BLaER1 (cell line): ENCODE results near the gene POGLUT3.

ENCODE experiments used
- H3K27ac ChIP-seq: shearing (Covaris generic); formaldehyde crosslinking; 2 replicates; pipeline ENCODE4 v1.8.1; 2022
- H3K27me3 ChIP-seq: shearing (Covaris generic); formaldehyde crosslinking; 2 replicates; pipeline ENCODE4 v1.8.1; 2022
- H3K36me3 ChIP-seq: shearing (Covaris generic); formaldehyde crosslinking; 2 replicates; pipeline ENCODE4 v1.8.1; 2022
- H3K4me1 ChIP-seq: shearing (Covaris generic); formaldehyde crosslinking; 2 replicates; pipeline ENCODE4 v1.8.1; 2022
- H3K4me2 ChIP-seq: shearing (Covaris generic); formaldehyde crosslinking; 2 replicates; pipeline ENCODE4 v1.8.1; 2022
- H3K4me3 ChIP-seq: shearing (Covaris generic); formaldehyde crosslinking; 2 replicates; pipeline ENCODE4 v1.8.1; 2022
- H3K9ac ChIP-seq: shearing (Covaris generic); formaldehyde crosslinking; 2 replicates; pipeline ENCODE4 v1.8.1; 2022
- H3K9me3 ChIP-seq: shearing (Covaris generic); formaldehyde crosslinking; 2 replicates; pipeline ENCODE4 v1.8.1; 2022
- H4K20me1 ChIP-seq: shearing (Covaris generic); formaldehyde crosslinking; 2 replicates; pipeline ENCODE4 v1.8.1; 2022
- Cebpa-rat ChIP-seq: shearing (Covaris generic); IDR thresholded peaks from 2 replicates; pipeline ENCODE4 v1.8.1; 2022

POGLUT3 gene

DNA sequence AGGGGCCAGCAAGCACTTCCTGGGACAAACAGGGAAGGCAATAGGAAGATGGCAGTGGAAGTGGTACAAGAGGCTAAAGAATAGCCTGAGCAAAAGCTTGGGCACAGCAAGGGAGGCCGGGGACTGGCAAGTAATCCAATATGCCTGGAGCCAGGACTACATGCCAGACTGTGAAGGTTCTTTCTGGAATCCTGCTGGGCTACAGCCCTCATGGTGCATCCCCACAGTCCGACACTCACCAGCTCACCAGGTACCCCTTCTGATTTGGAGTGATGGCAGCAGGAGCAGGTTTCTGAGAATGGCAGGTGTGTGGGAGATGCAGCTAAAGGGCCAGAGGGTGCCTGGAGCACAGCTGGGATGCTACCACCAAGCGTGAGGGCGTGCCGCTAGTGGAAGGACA lies 32.2 kb upstream of the POGLUT3 start:
- Histone ChIP-seq H3K36me3 (no peaks in the 10 kb centered on the region), H3K4me2 (no peak overlapping the region), H3K4me1 (no peaks in the 10 kb centered on the region), H3K9ac (no peak overlapping the region), H3K27me3 (no peaks in the 10 kb centered on the region), H3K4me3 (no peak overlapping the region), H4K20me1 (no peaks in the 10 kb centered on the region), H3K9me3 (no peaks in the 10 kb centered on the region), H3K27ac (no peak overlapping the region)
- no peak for TF ChIP-seq Cebpa-rat

DNA sequence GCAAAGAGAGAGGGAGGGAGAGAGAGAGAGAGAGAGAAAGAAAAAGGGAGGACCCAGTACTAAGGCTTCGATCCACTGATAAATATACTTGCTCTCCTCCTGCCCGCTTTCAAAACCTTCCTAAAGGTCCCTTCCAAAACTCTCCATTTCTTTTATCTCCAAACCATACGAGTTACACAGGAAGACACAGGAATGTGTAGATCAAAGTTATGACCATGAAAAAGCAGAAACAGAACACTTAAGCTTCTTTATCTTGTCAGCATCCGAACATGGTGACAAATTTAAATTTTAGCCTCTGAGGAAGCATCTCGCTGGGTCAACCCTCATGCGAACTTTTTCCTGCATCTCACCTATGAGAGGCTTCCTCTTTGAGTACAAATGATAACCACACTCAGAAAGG lies 29.2 kb upstream of the POGLUT3 start:
- Histone ChIP-seq H3K4me2 (no peak overlapping the region), H3K9ac (no peak overlapping the region), H3K27ac (no peak overlapping the region), H3K27me3 (no peaks in the 10 kb centered on the region), H3K36me3 (no peaks in the 10 kb centered on the region), H4K20me1 (no peaks in the 10 kb centered on the region), H3K4me3 (no peak overlapping the region), H3K4me1 (no peaks in the 10 kb centered on the region), H3K9me3 (peaks cover 6% of the 10 kb centered on the region; the same call in 1 of the 2 replicates)
- no peak for TF ChIP-seq Cebpa-rat

DNA sequence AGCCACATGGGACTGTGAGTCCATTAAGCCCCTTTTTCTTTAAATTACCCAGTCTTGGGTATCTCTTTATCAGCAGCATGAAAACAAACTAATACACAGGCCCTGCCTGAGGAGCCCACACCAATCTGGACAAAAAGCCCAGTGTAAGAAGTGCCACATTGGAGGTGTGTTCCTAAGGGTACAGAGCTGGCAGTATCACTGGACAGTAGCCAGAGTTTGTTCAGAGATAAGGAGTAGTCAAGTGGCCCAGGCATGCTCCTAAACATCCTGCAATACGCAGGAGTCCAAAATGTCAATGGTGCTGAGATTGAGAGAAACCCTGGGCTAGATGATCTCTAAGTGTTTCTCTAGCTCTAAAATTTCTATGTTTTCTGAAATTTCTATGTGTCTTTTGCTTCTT lies 27.0 kb upstream of the POGLUT3 start:
- no peak overlapping the region for H3K4me2 ChIP-seq
- peaks cover 6% of the 10 kb centered on the region; the same call in 1 of the 2 replicates for H3K9me3 ChIP-seq
- no peak for TF ChIP-seq Cebpa-rat
- H3K9ac ChIP-seq = no peak overlapping the region
- no peak overlapping the region for H3K27ac ChIP-seq
- no peaks in the 10 kb centered on the region for H3K36me3 ChIP-seq
- H4K20me1 ChIP-seq = no peaks in the 10 kb centered on the region
- H3K27me3 ChIP-seq = no peaks in the 10 kb centered on the region
- H3K4me3 ChIP-seq = no peak overlapping the region
- H3K4me1 ChIP-seq = no peaks in the 10 kb centered on the region

DNA sequence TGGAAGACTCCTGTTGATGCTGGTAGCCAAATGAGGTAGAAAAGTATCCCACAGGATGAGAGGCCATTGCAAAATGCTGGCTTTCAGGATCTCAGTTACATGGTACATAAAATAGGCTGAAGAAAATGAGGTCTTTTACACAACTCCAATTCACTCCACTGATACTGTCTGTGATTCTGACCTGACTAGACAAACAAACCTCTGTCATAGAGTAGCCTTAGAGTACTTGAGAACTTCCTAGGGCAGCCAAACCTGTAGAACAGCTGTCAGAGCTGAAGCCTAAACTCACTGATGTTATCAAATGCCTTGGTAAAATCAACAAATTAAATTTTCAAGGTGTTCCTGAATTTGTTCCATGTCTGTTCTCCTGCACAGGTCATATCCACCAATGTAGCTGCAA lies 26.2 kb upstream of the POGLUT3 start:
- Histone ChIP-seq H3K9me3 (peaks cover 6% of the 10 kb centered on the region; the same call in 1 of the 2 replicates), H3K36me3 (no peaks in the 10 kb centered on the region), H3K4me2 (no peak overlapping the region), H4K20me1 (no peaks in the 10 kb centered on the region), H3K4me1 (no peaks in the 10 kb centered on the region), H3K27ac (no peak overlapping the region), H3K9ac (no peak overlapping the region), H3K27me3 (no peaks in the 10 kb centered on the region), H3K4me3 (no peak overlapping the region)
- no peak for TF ChIP-seq Cebpa-rat

DNA sequence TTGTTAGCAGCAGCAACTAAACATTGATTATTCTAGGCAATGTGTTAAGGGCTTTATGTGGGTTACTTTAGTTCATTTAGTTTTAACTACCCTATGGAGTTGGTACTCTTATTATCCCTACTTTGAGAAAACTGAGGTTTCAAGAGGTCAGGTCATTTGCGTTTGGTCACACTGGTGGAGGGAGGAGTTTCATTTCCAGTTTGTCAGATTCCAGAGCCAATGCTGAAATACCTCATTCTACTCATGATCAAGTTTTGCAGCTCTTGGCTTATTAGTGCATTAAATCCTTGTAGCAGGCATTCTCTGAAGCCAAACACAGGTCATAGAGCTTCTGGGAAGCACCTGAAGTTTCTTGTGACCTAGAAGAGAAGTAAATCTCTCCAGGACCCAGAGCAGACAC lies 24.1 kb upstream of the POGLUT3 start:
- Histone ChIP-seq H3K4me1 (no peaks in the 10 kb centered on the region), H3K27ac (no peak overlapping the region), H3K9me3 (peaks cover 6% of the 10 kb centered on the region; the same call in 1 of the 2 replicates), H3K9ac (no peak overlapping the region), H4K20me1 (no peaks in the 10 kb centered on the region), H3K36me3 (no peaks in the 10 kb centered on the region), H3K4me3 (no peak overlapping the region), H3K4me2 (no peak overlapping the region), H3K27me3 (no peaks in the 10 kb centered on the region)
- TF ChIP-seq Cebpa-rat = no peak

DNA sequence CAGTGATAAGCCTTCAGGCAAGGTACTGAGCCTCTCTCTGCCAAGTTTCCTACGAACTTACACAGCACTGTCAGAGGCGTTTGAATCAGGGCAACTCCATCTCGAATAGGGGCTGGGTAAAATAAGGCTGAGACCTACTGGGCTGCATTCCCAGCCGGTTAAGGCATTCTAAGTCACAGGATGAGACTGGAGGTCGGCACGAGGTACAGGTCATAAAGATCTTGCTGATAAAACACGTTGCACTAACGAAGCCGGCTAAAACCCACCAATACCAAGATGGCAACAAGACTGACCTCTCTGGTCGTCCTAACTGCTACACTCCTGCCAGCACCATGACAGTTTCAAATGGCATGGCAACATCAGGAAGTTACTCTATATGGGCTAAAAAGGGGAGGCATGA lies 20.4 kb upstream of the POGLUT3 start:
- no peak overlapping the region for H3K4me2 ChIP-seq
- no peak for TF ChIP-seq Cebpa-rat
- H4K20me1 ChIP-seq = no peaks in the 10 kb centered on the region
- H3K36me3 ChIP-seq = no peaks in the 10 kb centered on the region
- no peak overlapping the region for H3K9ac ChIP-seq
- H3K9me3 ChIP-seq = no peaks in the 10 kb centered on the region
- no peaks in the 10 kb centered on the region for H3K27me3 ChIP-seq
- no peak overlapping the region for H3K27ac ChIP-seq
- H3K4me1 ChIP-seq = no peaks in the 10 kb centered on the region
- H3K4me3 ChIP-seq = no peak overlapping the region

DNA sequence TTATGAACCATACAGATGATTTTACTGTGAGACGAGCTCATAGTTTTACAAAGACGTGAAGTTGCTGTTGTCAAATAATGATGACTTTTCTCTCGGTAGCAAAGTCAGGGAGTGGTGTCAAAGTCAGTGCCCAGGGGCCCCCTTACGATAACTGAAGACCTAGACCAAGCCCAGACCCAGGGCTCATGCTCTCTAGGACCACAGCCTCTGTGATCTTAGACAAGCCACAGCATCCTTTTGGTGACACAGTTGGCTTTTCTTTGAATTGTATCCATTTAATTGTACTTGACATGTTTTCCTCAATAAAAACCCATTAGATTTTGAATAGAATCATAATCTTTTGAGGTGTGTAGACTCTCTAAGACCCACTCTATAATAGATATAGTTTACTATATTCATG lies 17.9 kb upstream of the POGLUT3 start:
- Histone ChIP-seq H3K9me3 (no peaks in the 10 kb centered on the region), H3K4me3 (no peak overlapping the region), H3K4me2 (no peak overlapping the region), H3K27ac (no peak overlapping the region), H3K4me1 (no peaks in the 10 kb centered on the region), H4K20me1 (no peaks in the 10 kb centered on the region), H3K36me3 (no peaks in the 10 kb centered on the region), H3K27me3 (no peaks in the 10 kb centered on the region), H3K9ac (no peak overlapping the region)
- no peak for TF ChIP-seq Cebpa-rat

DNA sequence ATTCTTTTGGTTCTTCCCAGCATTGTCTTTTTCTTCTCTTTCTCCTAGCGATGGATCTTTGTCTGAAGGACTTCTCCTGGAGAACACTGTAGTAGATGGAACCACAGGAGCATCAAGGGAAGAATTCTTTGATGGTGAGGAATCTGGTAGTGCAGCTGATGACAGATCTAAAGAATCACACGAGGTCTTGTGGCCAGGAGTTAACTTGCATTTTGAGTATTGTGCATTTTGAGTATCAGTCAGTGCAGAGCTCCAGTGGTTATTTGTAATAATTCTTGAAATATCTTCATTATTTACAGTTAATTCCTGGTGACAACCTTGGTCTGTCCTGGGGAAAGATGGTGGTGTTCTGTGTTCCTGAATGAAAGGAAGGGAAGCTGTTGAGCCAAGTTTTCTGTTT lies 14.5 kb upstream of the POGLUT3 start:
- Histone ChIP-seq H4K20me1 (no peaks in the 10 kb centered on the region), H3K27ac (no peak overlapping the region), H3K27me3 (no peaks in the 10 kb centered on the region), H3K9me3 (peaks cover 13% of the 10 kb centered on the region), H3K4me1 (no peaks in the 10 kb centered on the region), H3K9ac (no peak overlapping the region), H3K4me3 (no peak overlapping the region), H3K4me2 (no peak overlapping the region), H3K36me3 (no peaks in the 10 kb centered on the region)
- no peak for TF ChIP-seq Cebpa-rat

DNA sequence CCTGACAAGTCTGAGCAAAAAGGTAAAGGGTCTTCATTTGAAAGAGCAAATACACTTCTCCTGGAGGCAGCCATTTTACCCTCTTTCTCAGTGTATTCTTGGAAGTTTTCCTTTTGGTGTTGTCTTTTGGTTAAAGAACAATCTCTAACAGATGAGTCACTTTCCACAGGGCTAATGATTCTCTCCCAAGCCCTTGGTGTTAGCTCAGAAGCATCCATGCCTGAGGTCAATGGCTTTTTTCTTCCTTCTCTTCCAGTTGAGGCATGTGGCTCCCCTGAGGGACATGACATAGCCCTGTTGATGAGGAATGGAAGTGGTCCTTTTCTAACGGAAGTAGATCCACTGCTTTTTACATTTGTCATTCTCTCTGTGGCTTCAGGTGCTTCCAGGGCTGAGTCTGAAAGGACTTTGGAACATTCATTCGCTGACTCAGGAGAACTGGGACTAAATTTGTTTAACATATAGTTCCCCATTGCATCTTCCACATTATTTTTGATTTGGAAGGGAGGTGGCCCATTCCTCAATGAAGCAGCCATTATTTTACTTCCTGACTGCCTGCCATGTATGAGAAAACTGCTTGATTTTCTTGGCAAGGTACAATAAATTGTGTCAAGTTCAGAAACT lies 13.8 kb upstream of the POGLUT3 start:
- Histone ChIP-seq H3K36me3 (no peaks in the 10 kb centered on the region), H3K27ac (no peak overlapping the region), H3K4me1 (no peaks in the 10 kb centered on the region), H3K4me3 (no peak overlapping the region), H3K27me3 (no peaks in the 10 kb centered on the region), H3K9ac (no peak overlapping the region), H4K20me1 (no peaks in the 10 kb centered on the region), H3K9me3 (peaks cover 13% of the 10 kb centered on the region), H3K4me2 (no peak overlapping the region)
- TF ChIP-seq Cebpa-rat = no peak

DNA sequence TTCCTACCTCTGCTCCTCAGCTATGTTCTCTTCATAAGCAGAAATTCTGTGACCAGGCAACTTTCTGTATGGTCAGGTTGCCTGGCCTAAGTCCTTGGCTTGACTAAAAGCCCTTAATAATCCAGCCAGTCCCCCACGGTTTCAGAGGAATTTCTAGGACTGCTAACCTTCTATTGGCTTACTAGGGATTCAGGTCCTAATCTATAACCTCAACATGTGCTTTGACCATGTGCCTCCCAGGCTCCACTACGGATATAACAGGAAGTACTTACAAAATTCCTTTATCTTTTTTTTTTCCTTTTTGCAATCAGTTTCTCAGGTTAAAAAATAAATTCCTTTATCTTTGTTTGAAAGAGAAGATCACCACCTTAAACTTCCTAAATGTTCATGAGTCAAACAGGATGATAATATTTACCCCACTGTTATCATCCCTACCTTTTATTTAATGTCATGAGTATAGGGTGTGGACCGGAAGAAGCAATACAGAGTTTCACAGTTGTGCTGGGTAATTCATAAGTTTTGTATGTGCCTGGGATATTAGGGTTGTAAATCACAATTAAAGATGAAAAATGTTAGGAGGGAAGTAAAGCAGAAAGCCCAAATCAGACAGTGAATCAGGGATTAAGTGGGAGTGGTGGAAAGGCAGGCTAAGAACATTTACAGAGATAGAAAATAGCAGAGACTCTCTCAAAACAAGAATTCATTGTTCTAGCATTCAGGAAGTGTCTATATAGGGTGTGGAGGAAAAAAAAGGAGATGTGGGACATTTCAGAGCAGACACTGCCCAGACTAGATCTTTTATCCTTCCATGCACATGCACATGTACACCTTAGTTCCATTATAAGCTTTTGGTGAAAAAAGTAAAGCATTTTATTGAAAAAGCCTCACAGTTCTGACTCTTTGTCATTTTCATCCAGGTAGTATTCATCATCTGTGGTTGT lies 10.7 kb upstream of the POGLUT3 start:
- no peak overlapping the region for H3K4me2 ChIP-seq
- no peaks in the 10 kb centered on the region for H3K4me1 ChIP-seq
- no peak overlapping the region for H3K27ac ChIP-seq
- no peaks in the 10 kb centered on the region for H3K36me3 ChIP-seq
- no peaks in the 10 kb centered on the region for H4K20me1 ChIP-seq
- peaks cover 13% of the 10 kb centered on the region for H3K9me3 ChIP-seq
- no peaks in the 10 kb centered on the region for H3K27me3 ChIP-seq
- no peak overlapping the region for H3K4me3 ChIP-seq
- TF ChIP-seq Cebpa-rat = no peak
- no peak overlapping the region for H3K9ac ChIP-seq
